ENCODE results near the gene B3GNT8.

DNA sequence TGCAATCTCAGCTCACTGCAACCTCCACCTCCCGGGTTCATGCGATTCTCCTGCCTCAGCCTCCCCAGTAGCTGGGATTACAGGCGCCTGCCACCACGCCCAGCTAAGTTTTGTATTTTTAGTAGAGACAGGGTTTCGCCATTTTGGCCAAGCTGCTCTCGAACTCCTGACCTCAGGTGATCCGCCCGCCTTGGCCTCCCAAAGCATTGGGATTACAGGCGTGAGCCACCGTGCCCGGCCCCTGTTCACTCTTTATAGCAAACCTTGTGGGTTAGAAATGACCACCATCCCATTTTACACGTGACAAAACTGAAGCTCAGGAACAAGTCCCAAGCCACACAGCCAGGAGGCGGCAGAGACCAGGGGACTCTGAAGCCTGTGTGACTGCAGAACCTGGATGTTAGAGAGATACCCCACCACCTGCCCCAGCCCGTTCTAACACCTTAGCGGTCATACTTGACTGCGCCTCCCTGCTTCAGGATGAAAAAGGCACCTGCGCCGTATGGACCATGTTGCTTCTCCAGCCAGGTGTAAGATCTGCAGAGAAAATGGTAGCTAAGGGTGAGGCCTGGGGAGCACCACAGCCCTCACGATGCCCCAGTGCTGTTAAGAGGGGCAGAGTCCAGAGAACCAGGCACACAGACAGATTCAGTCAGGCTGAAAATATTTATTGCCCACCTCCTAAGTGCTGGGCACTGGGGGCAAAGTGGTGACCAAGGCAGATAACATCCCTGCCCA is 8.9 kb upstream of the B3GNT8 start:
- TF ChIP-seq POLR2A (IDR thresholded peaks at IDR 0.05), result no peak
- TF ChIP-seq CTCF (IDR thresholded peaks at IDR 0.05 in 8 of 11, conservative IDR thresholded peaks at IDR 0.05 in 3 of 11), result no peak
- no peak for TF ChIP-seq POLR2AphosphoS5 (IDR thresholded peaks at IDR 0.05)
